ENCODE measurements around the gene NHLH1. TPM values are rescaled to one million over a fixed set of nuclear protein-coding genes. Genes with fewer than 3 reads are reported as not detected.

Gene NHLH1
- total and polyA plus RNA-seq, 10 of the 15 experiments (the other 5 are each of a cell fraction or from before 2014, with no cell fraction given), result 0.22 to 0.98 (median 0.43) TPM; not detected in 1

GRCh38 chr1:160409486-160409885 lies 42.6 kb downstream of the NHLH1 start:
- ChIA-PET CTCF (interaction anchor here (1.1 kb wide), 1 partner anchor 402 kb away, joined by 3 read pairs; no protein-coding TSS in a partner anchor), RAD21 (ENCODE audit: unreplicated experiment) (no interaction called here), SMC1A (ENCODE audit: uncharacterized antibody, unreplicated experiment) (interaction anchor here (0.7 to 1.4 kb wide), 2 partner anchors 12 to 140 kb away, joined by 3 read pairs; no protein-coding TSS in a partner anchor), POLR2A (no interaction called here)
- Histone ChIP-seq H4K20me1 (ENCODE audit: control insufficient read depth, insufficient read depth) (no peaks in the 10 kb centered on the region), H3K9me3 (replicated peaks; ENCODE audit: control insufficient read depth, insufficient read depth, low read length) (no peaks in the 10 kb centered on the region), H3K27ac (ENCODE audit: control insufficient read depth, insufficient read depth) (no peak overlapping the region), H3K27me3 (replicated peaks in 1 of 2; ENCODE audit: control insufficient read depth in 2 of 2, insufficient read depth in 2 of 2, low read length in 1 of 2) (no peaks in the 10 kb centered on the region; a peak in 1 of 4 replicates), H3K36me3 (ENCODE audit: control insufficient read depth in 2 of 2, insufficient read depth in 2 of 2, low read length in 1 of 2) (no peaks in the 10 kb centered on the region), H3K4me3 (no peak overlapping the region), H3K4me2 (ENCODE audit: control insufficient read depth, insufficient read depth) (no peak overlapping the region), H2AFZ (ENCODE audit: control insufficient read depth, low read depth, low read length) (no peak overlapping the region), H3K9ac (ENCODE audit: control insufficient read depth, insufficient read depth, low read length) (no peak overlapping the region), H3K79me2 (ENCODE audit: control insufficient read depth, insufficient read depth, low read length) (no peaks in the 10 kb centered on the region), H3K4me1 (ENCODE audit: control insufficient read depth, insufficient read depth, low read length) (no peaks in the 10 kb centered on the region)
- 47% methylated on average over 5 of the region's 5 CpGs for WGBS (ENCODE audit: insufficient coverage, insufficient replicate concordance, low lambda C conversion rate, missing lambda C conversion rate)
- FAIRE-seq (no peak), ATAC-seq (peak; percentile 12; the same call in 1 of the 3 replicates), DNase-seq (ENCODE audit: low read depth, low spot score) (no peak)
- TF ChIP-seq ZSCAN29 (IDR thresholded peaks at IDR 0.05) (no peak), KDM1A (IDR thresholded peaks at IDR 0.05; ENCODE audit: borderline replicate concordance) (no peak), ELK1 (IDR thresholded peaks at IDR 0.05; ENCODE audit: low read depth, low read length) (no peak), CBX3 (IDR thresholded peaks at IDR 0.05; ENCODE audit: borderline replicate concordance, low read depth) (no peak), FOXM1 (IDR thresholded peaks at IDR 0.05; ENCODE audit: low read depth, low read length) (no peak), PKNOX1 (IDR thresholded peaks at IDR 0.05) (no peak), FOS (IDR thresholded peaks at IDR 0.05; ENCODE audit: borderline replicate concordance, extremely low read depth, insufficient read length) (no peak), SMAD1 (IDR thresholded peaks at IDR 0.05; ENCODE audit: low read depth, partially characterized antibody) (no peak), DPF2 (IDR thresholded peaks at IDR 0.05) (no peak), CHD4 (IDR thresholded peaks at IDR 0.05) (no peak), ZZZ3 (IDR thresholded peaks at IDR 0.05; ENCODE audit: control insufficient read depth, insufficient read length, low read depth) (no peak), CHD2 (IDR thresholded peaks at IDR 0.05; ENCODE audit: borderline replicate concordance, low read depth, low read length) (no peak), SRF (IDR thresholded peaks at IDR 0.05; ENCODE audit: low read depth in 2 of 2, low read length in 2 of 2) (no peak), MYC (IDR thresholded peaks at IDR 0.05; ENCODE audit: insufficient read depth, insufficient read length, insufficient replicate concordance, low read length, severe bottlenecking) (no peak), SUZ12 (IDR thresholded peaks at IDR 0.05; ENCODE audit: unreplicated experiment) (no peak), TCF7 (IDR thresholded peaks at IDR 0.05; ENCODE audit: borderline replicate concordance) (no peak), SREBF2 (IDR thresholded peaks at IDR 0.05; ENCODE audit: low read length) (no peak)
- TF ChIP-seq, protein P1, sequence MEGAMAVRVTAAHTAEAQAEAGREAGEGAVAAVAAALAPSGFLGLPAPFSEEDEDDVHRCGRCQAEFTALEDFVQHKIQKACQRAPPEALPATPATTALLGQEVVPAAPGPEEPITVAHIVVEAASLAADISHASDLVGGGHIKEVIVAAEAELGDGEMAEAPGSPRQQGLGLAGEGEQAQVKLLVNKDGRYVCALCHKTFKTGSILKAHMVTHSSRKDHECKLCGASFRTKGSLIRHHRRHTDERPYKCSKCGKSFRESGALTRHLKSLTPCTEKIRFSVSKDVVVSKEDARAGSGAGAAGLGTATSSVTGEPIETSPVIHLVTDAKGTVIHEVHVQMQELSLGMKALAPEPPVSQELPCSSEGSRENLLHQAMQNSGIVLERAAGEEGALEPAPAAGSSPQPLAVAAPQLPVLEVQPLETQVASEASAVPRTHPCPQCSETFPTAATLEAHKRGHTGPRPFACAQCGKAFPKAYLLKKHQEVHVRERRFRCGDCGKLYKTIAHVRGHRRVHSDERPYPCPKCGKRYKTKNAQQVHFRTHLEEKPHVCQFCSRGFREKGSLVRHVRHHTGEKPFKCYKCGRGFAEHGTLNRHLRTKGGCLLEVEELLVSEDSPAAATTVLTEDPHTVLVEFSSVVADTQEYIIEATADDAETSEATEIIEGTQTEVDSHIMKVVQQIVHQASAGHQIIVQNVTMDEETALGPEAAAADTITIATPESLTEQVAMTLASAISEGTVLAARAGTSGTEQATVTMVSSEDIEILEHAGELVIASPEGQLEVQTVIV (IDR thresholded peaks at IDR 0.05; ENCODE audit: borderline replicate concordance, partially characterized antibody), result no peak
- in situ Hi-C loops (cut with MboI), result loop anchor here (25.0 kb wide), 1 partner anchor 553 kb away; the partner anchor contains the start of gene ITLN2
- BruUV-seq (replicated peaks), result no TSS peak
- intact Hi-C loops (cut with micrococcal nuclease; ENCODE audit: unreplicated experiment), result no loop called here
